Measurements from ENCODE around the gene TBX2. TPM values are rescaled to one million over a fixed set of nuclear protein-coding genes. Genes with fewer than 3 reads are reported as not detected.

The TBX2 gene
- total and polyA plus RNA-seq, 7 donors: 0.99 to 5.3 (median 3.3) TPM

DNA sequence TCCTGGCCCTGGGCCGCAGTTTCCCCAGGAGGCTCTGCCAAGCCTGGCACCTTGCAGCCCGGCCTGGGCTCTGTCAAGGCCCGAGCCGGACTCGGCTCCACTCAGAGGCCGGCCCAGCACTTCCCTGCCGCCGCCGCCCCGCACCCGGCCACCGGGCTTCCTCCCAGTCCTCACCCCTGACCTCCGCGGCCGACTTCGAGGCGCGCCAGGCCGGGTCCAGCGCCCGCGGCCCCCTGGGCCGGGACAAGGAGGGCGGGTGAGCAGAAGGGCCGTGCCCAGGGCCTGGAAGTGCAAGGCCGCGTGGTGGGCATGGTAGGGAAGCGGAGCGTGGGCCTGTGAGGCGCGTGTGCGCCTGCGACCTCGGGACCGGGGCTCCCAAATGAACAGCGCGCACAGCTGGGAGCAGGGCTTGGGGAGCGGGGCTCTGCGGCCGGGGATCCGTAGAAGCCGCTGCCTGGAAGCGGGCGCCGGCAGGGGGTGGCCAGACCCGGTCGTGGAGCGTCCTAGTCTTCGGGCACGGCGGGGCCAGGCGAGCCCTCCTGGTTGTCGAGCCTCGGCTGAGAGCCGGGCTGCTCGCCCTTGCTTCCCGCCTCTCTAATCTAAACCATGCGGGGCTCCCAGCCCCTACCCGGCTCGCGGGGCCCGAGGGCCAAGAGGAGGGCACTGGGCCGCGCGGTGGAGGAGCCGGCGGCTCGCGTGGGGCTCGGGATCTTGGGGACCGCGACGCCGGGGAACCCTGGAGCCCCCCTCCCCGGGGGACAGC is 52.1 kb downstream of the TBX2 start:
- Histone ChIP-seq H3K27ac (no peak overlapping the region), H3K4me1 (peaks cover 0 to 30% (median 21%) of the 10 kb centered on the region in 4 donors), H3K36me3 (no peaks in the 10 kb centered on the region), H3K9me3 (no peaks in the 10 kb centered on the region), H3K27me3 (peaks cover 50 to 100% (median 62%) of the 10 kb centered on the region in 3 donors), H3K4me3 (peak overlapping the region in 3 of 4 donors; percentile 16 to 37 (median 37))
- WGBS, 2 donors: 14 to 40% methylated on average over 75 of the region's 75 CpGs
- no peak for TF ChIP-seq POLR2A (IDR thresholded peaks at IDR 0.05)
- no peak for TF ChIP-seq POLR2AphosphoS5 (IDR thresholded peaks at IDR 0.05)
- no peak for TF ChIP-seq EP300 (IDR thresholded peaks at IDR 0.05)
- TF ChIP-seq, protein P1, sequence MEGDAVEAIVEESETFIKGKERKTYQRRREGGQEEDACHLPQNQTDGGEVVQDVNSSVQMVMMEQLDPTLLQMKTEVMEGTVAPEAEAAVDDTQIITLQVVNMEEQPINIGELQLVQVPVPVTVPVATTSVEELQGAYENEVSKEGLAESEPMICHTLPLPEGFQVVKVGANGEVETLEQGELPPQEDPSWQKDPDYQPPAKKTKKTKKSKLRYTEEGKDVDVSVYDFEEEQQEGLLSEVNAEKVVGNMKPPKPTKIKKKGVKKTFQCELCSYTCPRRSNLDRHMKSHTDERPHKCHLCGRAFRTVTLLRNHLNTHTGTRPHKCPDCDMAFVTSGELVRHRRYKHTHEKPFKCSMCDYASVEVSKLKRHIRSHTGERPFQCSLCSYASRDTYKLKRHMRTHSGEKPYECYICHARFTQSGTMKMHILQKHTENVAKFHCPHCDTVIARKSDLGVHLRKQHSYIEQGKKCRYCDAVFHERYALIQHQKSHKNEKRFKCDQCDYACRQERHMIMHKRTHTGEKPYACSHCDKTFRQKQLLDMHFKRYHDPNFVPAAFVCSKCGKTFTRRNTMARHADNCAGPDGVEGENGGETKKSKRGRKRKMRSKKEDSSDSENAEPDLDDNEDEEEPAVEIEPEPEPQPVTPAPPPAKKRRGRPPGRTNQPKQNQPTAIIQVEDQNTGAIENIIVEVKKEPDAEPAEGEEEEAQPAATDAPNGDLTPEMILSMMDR (IDR thresholded peaks at IDR 0.05): no peak
- intact Hi-C loops (cut with DNase I): no loop called here
- peak; percentile 55 for DNase-seq

DNA sequence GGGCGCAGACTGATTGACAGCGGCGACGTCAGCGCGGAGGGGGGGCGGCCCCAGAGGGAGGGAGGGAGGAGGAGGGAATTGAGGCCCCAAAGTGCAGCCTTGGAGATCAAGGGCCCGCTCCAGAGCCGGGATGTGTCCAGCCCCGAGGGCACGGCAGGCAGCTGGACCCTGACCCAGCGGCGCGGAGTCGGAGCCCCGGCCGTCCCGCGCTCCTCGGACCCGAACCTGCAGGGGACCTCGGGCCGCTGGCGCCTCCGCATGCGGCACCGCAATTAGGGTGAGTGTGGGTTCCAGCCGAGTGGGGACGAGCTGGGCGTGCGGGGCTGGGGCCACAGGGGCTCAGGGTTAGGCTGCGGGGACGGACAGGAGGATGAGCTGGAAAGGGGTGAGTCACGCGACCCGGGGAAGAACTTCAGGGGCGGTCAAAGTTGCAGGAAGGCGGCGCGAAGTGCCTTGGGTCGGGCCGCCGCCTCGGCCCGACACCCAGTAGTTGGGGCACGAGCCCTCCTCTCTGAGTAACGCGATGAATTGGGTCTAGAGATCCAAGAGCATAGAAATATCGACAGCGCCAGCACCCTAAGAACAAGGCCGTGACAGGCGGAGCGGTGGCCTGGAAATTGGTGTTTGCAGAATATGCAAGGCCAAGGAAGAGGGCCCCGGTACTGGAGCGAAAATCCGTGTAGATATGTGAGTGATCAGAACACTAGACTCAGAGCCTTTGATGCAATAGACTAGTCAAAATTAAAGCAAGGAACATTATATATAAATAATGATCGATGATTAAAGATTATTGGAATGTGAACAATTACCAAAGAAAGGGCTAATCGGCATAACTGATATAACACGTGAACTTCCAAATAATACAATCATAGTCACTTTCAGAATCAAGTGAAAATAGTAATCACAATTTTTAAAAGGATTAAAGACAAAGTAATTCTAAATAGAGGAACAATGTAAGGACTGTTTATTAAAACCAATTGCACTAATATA is 53.0 kb downstream of the TBX2 start, which contains the start of gene TBX4:
Gene TBX4, plus strand, starts transcription at position 122 of the 990 bp plus-strand sequence. CDS start 4,069 bp downstream, outside the sequence.
- peak; percentile 41 for DNase-seq
- TF ChIP-seq POLR2A (IDR thresholded peaks at IDR 0.05): no peak
- TF ChIP-seq, protein P1 (IDR thresholded peaks at IDR 0.05): no peak
- no peak for TF ChIP-seq EP300 (IDR thresholded peaks at IDR 0.05)
- TF ChIP-seq POLR2AphosphoS5 (IDR thresholded peaks at IDR 0.05): no peak
- Histone ChIP-seq H3K4me1 (peaks cover 0 to 39% (median 28%) of the 10 kb centered on the region in 4 donors), H3K27me3 (peaks cover 59 to 100% (median 71%) of the 10 kb centered on the region in 3 donors), H3K9me3 (no peaks in the 10 kb centered on the region), H3K36me3 (no peaks in the 10 kb centered on the region), H3K4me3 (peak within 1 kb of the TSS in 3 of 4 donors; percentile 16 to 37 (median 37)), H3K27ac (no peak within 1 kb of the TSS)
- intact Hi-C loops (cut with DNase I): no loop called here
- 11 to 18% methylated on average over 59 of the region's 59 CpGs for WGBS, 2 donors

- Histone ChIP-seq H3K27me3 (peaks cover 66 to 100% (median 77%) of the 10 kb centered on the region in 3 donors), H3K36me3 (no peaks in the 10 kb centered on the region), H3K4me1 (peaks cover 0 to 43% (median 30%) of the 10 kb centered on the region in 4 donors), H3K27ac (no peak overlapping the region), H3K9me3 (no peaks in the 10 kb centered on the region), H3K4me3 (no peak overlapping the region)
- intact Hi-C loops (cut with DNase I): no loop called here
- 20 to 26% methylated on average over 17 of the region's 17 CpGs for WGBS, 2 donors
- no peak for TF ChIP-seq POLR2A (IDR thresholded peaks at IDR 0.05)
- TF ChIP-seq POLR2AphosphoS5 (IDR thresholded peaks at IDR 0.05): peak in 1 of 4 donors; percentile 26
- TF ChIP-seq, protein P1 (IDR thresholded peaks at IDR 0.05): no peak
- TF ChIP-seq EP300 (IDR thresholded peaks at IDR 0.05): no peak
- DNase-seq: no peak
These were observed 54.1 kb downstream of the TBX2 start for GRCh38 chr17:61453566-61454380.

All from sigmoid colon (tissue), 7 donors.